Tibial artery (tissue), 4 donors: ENCODE results near the gene CDKN2A.

Source experiments
- DNase-seq, 2 donors: peaks; one replicate each; pipeline ENCODE4 v3.0.0-alpha.2; 2019
- H3K27ac ChIP-seq, 2 donors: fragments of 200-600 bp; sonication (generic) in 1 of 2; 1 replicate in 1 of 2; 2 replicates in 1 of 2; pipeline ENCODE4 v1.5.1; 2018 to 2019; ENCODE audit warnings: mild to moderate bottlenecking in 1 of 2
- H3K27me3 ChIP-seq, 2 donors: fragments of 200-600 bp; sonication (generic) in 1 of 2; one replicate each; pipeline versions ENCODE4 v1.5.1 to v1.6.0; 2016 to 2019
- H3K36me3 ChIP-seq, 3 donors: fragments of 200-600 bp; sonication (generic) in 2 of 3; one replicate each; pipeline ENCODE4 v1.5.1; 2016 to 2019; ENCODE audit warnings: mild to moderate bottlenecking in 2 of 3
- H3K4me1 ChIP-seq, 4 donors: fragments of 200-600 bp; sonication (generic) in 2 of 4; 1 replicate in 3 of 4; 2 replicates in 1 of 4; pipeline ENCODE4 v1.5.1; 2016 to 2019
- H3K4me3 ChIP-seq, 2 donors: fragments of 200-600 bp; sonication (generic) in 1 of 2; 1 replicate in 1 of 2; 2 replicates in 1 of 2; pipeline ENCODE4 v1.5.1; 2018 to 2019; ENCODE audit warnings: mild to moderate bottlenecking in 2 of 2
- H3K9me3 ChIP-seq, 3 donors: fragments of 200-600 bp; sonication (generic) in 1 of 3; one replicate each; pipeline ENCODE4 v1.5.1; 2016 to 2019
- CTCF ChIP-seq, 2 experiments: fragments of 200-600 bp in 1 of 2; fragments of 450-650 bp in 1 of 2; IDR thresholded peaks; one replicate each; pipeline ENCODE4 v1.5.1; 2017 to 2019; ENCODE audit warnings: antibody characterized with exemption in 2 of 2, mild to moderate bottlenecking in 1 of 2, moderate library complexity in 1 of 2
- intact Hi-C: fragments of 100-400 bp; cut with DNase I; formaldehyde crosslinking; loops from one replicate; pipeline ENCODE4 v1.15.0; 2023; ENCODE audit warnings: low total_unique reads

Gene CDKN2A

DNA sequence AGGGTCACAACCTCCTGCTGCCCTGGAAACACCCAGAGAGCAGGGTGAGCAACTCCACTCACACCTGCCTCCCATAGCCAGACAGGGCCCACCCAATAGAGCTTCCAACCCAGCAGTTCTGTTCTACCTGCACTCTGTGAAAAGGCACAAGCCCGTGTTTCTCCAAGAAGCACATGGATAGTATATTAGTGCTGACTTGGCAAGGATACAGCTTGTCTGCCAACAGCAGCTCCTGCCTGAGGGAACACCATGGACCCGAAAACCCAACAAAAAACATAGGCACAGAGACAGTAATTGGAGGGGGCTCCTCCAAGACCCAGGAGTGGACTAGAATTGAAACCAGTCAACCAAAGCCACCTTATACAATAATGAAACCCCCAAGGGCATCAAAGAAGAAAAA lies 48.6 kb downstream of the CDKN2A start:
- Histone ChIP-seq H3K36me3 (no peaks in the 10 kb centered on the region), H3K27ac (no peak overlapping the region), H3K27me3 (peaks cover 0 to 8% of the 10 kb centered on the region in 2 donors), H3K9me3 (no peaks in the 10 kb centered on the region), H3K4me1 (no peaks in the 10 kb centered on the region), H3K4me3 (no peak overlapping the region)
- TF ChIP-seq CTCF (IDR thresholded peaks at IDR 0.05): no peak
- no peak for DNase-seq
- intact Hi-C loops: no loop called here

GRCh38 chr9:21943464-21943863 lies 50.7 kb downstream of the CDKN2A start:
- Histone ChIP-seq H3K4me1 (no peaks in the 10 kb centered on the region), H3K36me3 (no peaks in the 10 kb centered on the region), H3K4me3 (no peak overlapping the region), H3K27me3 (peaks cover 0 to 8% of the 10 kb centered on the region in 2 donors), H3K9me3 (no peaks in the 10 kb centered on the region), H3K27ac (no peak overlapping the region)
- intact Hi-C loops: no loop called here
- DNase-seq: no peak
- TF ChIP-seq CTCF (IDR thresholded peaks at IDR 0.05): no peak

DNA sequence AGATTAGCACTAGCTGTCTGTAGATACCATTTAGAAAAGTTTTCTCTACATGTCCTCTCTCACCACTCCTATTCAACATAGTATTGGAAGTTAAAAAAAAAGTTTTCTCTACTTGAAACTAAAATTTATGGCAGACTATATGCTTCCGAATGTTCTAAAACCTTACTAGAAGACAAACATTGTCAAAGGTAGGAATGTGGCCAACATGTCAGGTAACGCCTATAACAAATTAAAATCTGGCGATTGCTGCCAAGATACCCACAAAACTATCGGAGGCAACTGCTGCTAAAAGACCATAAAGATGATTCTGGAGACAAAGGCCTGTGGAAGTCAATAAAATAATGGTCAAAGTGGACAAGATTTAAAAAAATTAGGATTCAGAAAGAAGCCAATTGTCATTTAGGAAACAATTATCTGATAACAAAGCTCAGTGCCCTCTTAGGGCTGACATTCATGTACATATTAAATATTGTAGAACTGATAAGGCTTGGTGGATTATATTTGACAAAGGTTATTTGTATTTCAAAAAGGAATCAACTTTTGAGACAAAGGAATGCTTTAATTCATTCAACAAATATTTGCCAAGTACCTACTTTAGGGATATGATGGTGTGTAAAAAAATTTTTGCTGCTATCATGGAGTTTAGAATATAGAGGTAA lies 52.7 kb downstream of the CDKN2A start:
- H3K4me3 ChIP-seq: no peak overlapping the region
- TF ChIP-seq CTCF (IDR thresholded peaks at IDR 0.05): no peak
- intact Hi-C loops: no loop called here
- H3K27me3 ChIP-seq: peaks cover 0 to 8% of the 10 kb centered on the region in 2 donors
- DNase-seq: no peak
- no peak overlapping the region for H3K27ac ChIP-seq
- no peaks in the 10 kb centered on the region for H3K4me1 ChIP-seq
- H3K36me3 ChIP-seq: no peaks in the 10 kb centered on the region
- H3K9me3 ChIP-seq: no peaks in the 10 kb centered on the region

GRCh38 chr9:21936161-21936560 lies 58.0 kb downstream of the CDKN2A start:
- intact Hi-C loops: no loop called here
- H3K9me3 ChIP-seq: no peaks in the 10 kb centered on the region
- H3K27ac ChIP-seq: no peak overlapping the region
- no peak for TF ChIP-seq CTCF (IDR thresholded peaks at IDR 0.05)
- H3K4me1 ChIP-seq: no peaks in the 10 kb centered on the region
- H3K36me3 ChIP-seq: peaks cover 4 to 7% (median 7%) of the 10 kb centered on the region in 3 donors
- H3K4me3 ChIP-seq: no peak overlapping the region
- no peak for DNase-seq
- no peaks in the 10 kb centered on the region for H3K27me3 ChIP-seq

DNA sequence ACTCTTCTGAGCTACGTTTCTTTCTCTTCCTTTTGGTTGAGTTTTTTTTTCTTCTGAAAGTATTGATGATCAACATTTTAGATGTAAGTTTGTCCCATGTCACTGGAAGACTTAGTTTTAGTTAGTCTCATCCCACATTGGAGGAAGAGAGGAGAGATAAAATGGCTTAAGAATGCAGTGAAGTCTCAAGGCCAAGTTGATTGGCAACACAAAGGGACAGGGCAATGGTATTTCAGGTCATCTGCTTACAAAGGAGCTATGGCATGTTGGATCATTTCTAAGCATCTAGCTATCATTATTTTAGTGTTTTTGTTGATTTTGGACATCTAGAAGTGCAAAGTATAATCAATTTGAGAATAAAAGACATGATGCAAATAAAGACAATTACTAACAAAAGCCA lies 58.6 kb downstream of the CDKN2A start:
- peaks cover 10 to 13% (median 11%) of the 10 kb centered on the region in 3 donors for H3K36me3 ChIP-seq
- DNase-seq: no peak
- H3K9me3 ChIP-seq: no peaks in the 10 kb centered on the region
- no peaks in the 10 kb centered on the region for H3K27me3 ChIP-seq
- no peaks in the 10 kb centered on the region for H3K4me1 ChIP-seq
- no peak for TF ChIP-seq CTCF (IDR thresholded peaks at IDR 0.05)
- intact Hi-C loops: no loop called here
- H3K27ac ChIP-seq: no peak overlapping the region
- H3K4me3 ChIP-seq: no peak overlapping the region

- no peak for DNase-seq
- TF ChIP-seq CTCF (IDR thresholded peaks at IDR 0.05): no peak
- H3K4me1 ChIP-seq: no peaks in the 10 kb centered on the region
- peaks cover 11 to 18% (median 12%) of the 10 kb centered on the region in 3 donors for H3K36me3 ChIP-seq
- H3K27ac ChIP-seq: no peak overlapping the region
- no peak overlapping the region for H3K4me3 ChIP-seq
- intact Hi-C loops: no loop called here
- H3K9me3 ChIP-seq: no peaks in the 10 kb centered on the region
- H3K27me3 ChIP-seq: no peaks in the 10 kb centered on the region
Measured at GRCh38 chr9:21933865-21934264, 60.3 kb downstream of the CDKN2A start.
